HG03066 (cell line): ENCODE data around the gene DGKD.

Experiments used
- ATAC-seq: cut with Tn5 transposase; IDR thresholded peaks from one replicate; pipeline ENCODE4 v1.9.1; 2021; ENCODE audit warnings: low read depth; ENCODE audit not compliant: unreplicated experiment

Gene DGKD

DNA sequence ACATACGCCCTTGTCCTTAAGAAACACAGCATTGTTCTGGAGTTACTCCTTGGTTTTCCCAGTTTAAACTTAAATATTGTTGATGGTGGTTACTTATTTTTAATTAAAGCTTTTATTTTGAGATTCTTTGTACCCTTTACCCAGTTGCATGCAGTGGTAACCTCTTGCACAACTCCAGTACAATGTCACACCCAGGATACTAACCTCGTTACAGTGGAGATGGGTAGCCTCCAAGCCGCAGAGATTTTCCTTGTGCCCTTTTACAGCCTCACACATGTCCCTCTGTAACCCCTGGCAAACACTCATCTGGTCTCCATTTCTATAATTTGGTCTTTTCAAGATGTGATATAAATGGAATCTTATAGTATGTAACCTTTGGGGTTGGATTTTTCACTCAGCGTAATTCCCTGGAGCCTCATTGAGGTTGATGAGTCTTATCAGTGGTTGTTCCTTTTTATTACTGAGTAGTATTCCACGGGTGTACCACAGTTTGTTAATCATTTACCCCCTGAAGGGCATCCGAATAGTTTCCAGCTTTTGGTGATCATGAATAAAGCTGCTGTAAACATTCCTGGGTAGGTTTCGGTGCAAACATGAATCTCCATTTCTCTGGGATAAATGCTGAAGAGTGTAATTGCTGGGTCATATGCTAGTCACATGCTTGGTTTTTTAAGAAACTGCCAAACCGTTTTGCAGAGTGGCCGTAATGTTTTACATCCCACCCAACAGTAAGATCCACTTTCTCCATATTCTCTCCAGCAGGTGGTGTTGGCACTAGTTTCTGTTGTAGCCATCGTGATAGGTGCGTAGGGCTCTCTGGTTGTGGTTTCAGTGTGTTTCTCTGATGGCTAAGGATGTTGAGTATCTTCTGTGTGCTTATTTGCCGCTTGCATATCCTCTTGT, 68.6 kb downstream of the DGKD start:
- ATAC-seq = no peak

DNA sequence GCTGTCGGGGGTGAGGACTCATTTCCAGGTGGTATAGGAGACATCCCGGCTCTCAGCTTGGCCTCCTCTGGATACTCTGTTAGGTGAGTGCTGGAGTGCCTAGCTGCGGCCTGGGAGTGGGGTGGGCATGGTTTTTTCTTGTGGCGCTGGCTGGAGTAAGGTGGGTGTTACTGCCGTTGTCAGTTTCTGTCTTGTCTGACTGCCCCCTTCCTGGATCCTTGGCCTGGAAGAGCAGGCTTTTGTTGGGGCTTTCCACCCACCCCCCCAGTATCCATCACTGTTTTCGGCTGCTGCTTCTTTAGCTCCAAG, 69.2 kb downstream of the DGKD start:
- ATAC-seq = no peak

GRCh38 chr2:233424154-233424951, 70.1 kb downstream of the DGKD start:
- no peak for ATAC-seq

DNA sequence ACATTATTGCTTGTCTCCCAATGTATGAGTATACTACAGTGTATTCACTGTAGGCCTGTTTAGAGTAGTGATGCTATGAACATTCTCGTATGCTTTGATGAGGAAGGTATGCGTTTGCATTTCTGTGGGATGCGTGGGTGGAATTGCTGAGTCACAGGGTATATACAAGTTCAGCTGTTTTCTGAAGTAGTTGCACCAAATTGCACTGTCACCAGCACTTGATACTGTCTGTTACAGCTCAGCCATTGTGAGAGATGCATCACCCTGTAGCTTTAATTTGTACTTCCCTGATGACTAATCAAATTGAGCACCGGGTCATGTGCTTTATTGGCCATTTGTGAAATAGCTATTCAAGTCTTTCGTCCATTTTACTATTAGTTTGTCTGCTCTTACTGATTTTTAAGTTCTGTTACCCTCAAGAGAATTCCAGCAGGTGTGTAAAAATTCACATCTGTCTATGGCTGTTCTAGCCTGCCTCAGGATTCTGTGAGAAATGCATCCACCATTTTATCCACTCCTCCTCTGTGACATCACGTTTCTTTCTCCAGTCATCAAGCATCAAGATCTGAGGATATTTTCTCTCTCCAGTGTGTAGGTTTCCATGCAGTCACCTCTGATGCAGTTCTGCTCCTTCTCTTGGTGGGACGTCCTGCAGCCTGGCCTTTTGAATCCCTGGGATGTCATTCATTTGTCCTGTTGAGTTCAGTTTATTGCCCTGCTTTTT, 72.5 kb downstream of the DGKD start:
- no peak for ATAC-seq

GRCh38 chr2:233428008-233428407, 73.7 kb downstream of the DGKD start:
- no peak for ATAC-seq

DNA sequence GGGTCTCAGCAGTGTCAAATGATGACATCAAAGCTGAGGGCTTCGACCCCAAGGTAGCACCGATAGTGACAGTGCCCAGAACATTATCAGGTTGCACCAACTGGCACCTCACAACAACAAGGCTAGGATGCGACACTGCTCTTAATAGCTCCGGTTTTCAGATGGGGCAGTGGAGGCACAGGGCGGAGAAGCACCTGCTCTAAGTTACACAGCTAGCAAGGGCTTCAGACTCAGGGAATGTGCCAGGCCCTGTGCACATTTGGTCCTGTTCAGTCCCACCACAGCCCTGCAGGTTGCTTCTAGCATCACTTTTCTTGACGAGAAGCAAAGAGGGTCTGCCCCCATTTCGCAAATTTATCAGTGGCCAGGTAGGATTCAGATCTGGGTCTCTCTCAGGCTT, 74.1 kb downstream of the DGKD start:
- no peak for ATAC-seq

DNA sequence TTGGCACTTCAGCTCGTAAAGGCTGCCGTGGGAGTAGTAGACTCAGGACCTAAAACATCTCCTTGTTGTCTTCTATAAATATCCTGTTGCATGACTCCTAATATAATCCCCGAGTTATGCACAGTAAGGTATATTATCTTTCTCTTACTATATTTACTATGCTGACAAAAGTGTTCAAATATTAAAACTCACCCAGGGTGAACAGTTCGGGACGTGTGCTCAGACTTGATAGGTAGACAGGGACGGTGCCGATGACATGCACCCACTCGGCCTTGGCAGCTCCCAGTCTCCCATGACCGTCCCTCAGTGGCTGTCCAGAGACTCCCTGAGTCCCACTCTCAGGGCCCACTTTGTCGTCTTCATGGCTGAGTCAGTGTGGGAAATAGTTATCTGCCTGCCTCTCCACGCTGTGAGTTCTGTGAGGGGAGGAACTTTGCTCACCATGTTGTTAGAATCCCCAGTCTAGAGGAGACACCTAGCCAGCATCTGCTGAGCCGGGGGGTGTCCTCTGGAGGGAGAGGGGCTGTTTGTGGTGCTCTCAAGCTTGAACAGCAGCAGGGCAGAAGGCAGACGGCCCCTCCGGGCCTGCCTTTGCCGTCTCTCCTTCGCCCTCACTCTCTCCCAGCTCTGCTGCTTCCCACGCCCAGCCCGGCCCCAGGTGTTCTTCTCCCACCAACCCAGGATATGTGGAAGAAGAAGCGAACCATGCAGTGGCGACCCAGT, 75.0 kb downstream of the DGKD start:
- no peak for ATAC-seq

GRCh38 chr2:233430081-233430480, 75.8 kb downstream of the DGKD start:
- no peak for ATAC-seq

GRCh38 chr2:233430651-233431050, 76.4 kb downstream of the DGKD start:
- ATAC-seq = no peak

DNA sequence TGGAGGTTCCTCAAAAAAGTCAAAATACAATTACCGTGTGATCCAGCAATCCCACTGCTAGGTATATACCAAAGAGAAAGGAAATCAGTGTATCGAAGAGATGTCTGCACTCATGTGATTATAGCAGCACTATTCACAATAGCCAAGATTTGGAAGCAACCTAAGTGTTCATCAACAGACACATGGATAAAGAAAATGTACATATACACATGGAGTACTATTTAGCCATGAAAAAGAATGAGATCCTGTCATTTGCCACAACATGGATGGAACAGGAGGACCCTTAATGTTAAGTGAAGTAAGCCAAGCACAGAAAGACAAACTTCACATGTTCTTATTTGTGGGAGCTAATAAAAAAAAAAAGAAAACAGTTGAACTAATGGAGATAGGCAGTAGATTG, 78.7 kb downstream of the DGKD start:
- ATAC-seq = no peak

- ATAC-seq = no peak
Observed at GRCh38 chr2:233433794-233434193, 79.5 kb downstream of the DGKD start.

GRCh38 chr2:233434666-233435330, 80.5 kb downstream of the DGKD start:
- ATAC-seq = no peak

GRCh38 chr2:233435436-233436190, 81.3 kb downstream of the DGKD start:
- no peak for ATAC-seq

- no peak for ATAC-seq
Observed at GRCh38 chr2:233436191-233436581, 81.9 kb downstream of the DGKD start.

- ATAC-seq = no peak
Observed at GRCh38 chr2:233436691-233437438, 82.6 kb downstream of the DGKD start.

- no peak for ATAC-seq
Observed at GRCh38 chr2:233437439-233437955, 83.2 kb downstream of the DGKD start.

- ATAC-seq = no peak
Observed at GRCh38 chr2:233438573-233439147, 84.4 kb downstream of the DGKD start.

DNA sequence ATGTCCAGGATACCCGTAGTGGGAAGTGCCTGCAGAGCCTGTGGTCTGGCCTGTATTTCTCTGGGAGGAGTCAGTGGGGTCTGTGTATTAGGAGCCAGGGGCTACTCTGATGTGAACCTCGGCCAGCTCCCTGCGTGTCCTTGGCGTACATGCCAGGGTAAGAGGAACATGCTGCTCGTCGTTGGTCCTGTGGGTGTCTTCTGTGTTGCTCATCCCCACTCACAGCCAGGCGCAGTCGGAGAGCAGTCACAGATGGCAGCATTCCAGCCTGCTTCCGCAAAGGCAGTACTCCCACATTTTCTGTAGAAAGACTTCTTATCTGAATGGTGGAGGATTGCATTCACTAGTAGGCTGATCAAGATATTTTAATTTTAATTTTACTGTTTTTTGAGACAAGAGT, 84.9 kb downstream of the DGKD start:
- no peak for ATAC-seq
